Neural cell (in vitro differentiated cells): ENCODE data around the gene OR10J1. TPM values are rescaled to one million over a fixed set of nuclear protein-coding genes. Genes with fewer than 3 reads are reported as not detected.

Experiments
- H2AFZ ChIP-seq: fragments of 200-600, 300-800 bp; sonication (generic), shearing (Covaris generic); 2 replicates; pipeline ENCODE4 v1.6.0; 2014; ENCODE audit warnings: low read depth, mild to moderate bottlenecking, antibody characterized with exemption, low read length, moderate library complexity
- H3F3A ChIP-seq: fragments of 200-600 bp; shearing (Covaris generic); 2 replicates; pipeline ENCODE4 v1.6.1; 2016; ENCODE audit warnings: mild to moderate bottlenecking, moderate library complexity, mixed read lengths, antibody characterized with exemption, low read length; ENCODE audit not compliant: insufficient read depth, poor library complexity, severe bottlenecking
- H3K27ac ChIP-seq: fragments of 200-600, 300-800 bp; sonication (generic), shearing (Covaris generic); 2 replicates; pipeline ENCODE4 v1.5.1; 2014; ENCODE audit warnings: mild to moderate bottlenecking, low read length, moderate library complexity
- H3K27me3 ChIP-seq: fragments of 300-800, 200-600 bp; sonication (generic), shearing (Covaris generic); 2 replicates; pipeline ENCODE4 v1.6.0; 2014; ENCODE audit warnings: mild to moderate bottlenecking, low read depth, low read length, moderate library complexity; ENCODE audit not compliant: insufficient read depth
- H3K36me3 ChIP-seq: fragments of 300-800, 200-600 bp; sonication (generic), shearing (Covaris generic); 2 replicates; pipeline ENCODE4 v1.5.1; 2014; ENCODE audit warnings: mild to moderate bottlenecking, antibody characterized with exemption, low read length, moderate library complexity; ENCODE audit not compliant: insufficient read depth
- H3K4me2 ChIP-seq: fragments of 300-800, 200-600 bp; sonication (generic), shearing (Covaris generic); 2 replicates; pipeline ENCODE4 v1.6.0; 2014; ENCODE audit warnings: mild to moderate bottlenecking, low read length
- H3K4me3 ChIP-seq: fragments of 300-800, 200-600 bp; sonication (generic), shearing (Covaris generic); 2 replicates; pipeline ENCODE4 v1.5.1; 2014; ENCODE audit warnings: mild to moderate bottlenecking, low read length, moderate library complexity
- H3K79me2 ChIP-seq: fragments of 200-600 bp; shearing (Covaris generic); replicated peaks from 2 replicates; pipeline ENCODE4 v1.6.0; 2014; ENCODE audit warnings: mild to moderate bottlenecking, low read length, moderate library complexity; ENCODE audit not compliant: insufficient read depth
- H3K9ac ChIP-seq: fragments of 300-800, 200-600 bp; sonication (generic), shearing (Covaris generic); 2 replicates; pipeline ENCODE4 v1.6.1; 2016; ENCODE audit warnings: mild to moderate bottlenecking, low read length, mixed read lengths
- H3K9me2 ChIP-seq: fragments of 200-600 bp; shearing (Covaris generic); 2 replicates; pipeline ENCODE4 v1.6.1; 2016; ENCODE audit warnings: mild to moderate bottlenecking, low read length, mixed read lengths; ENCODE audit not compliant: insufficient read depth
- H3K9me3 ChIP-seq: fragments of 200-600, 300-800 bp; sonication (generic), shearing (Covaris generic); 2 replicates; pipeline ENCODE4 v1.6.1; 2016; ENCODE audit warnings: mild to moderate bottlenecking, mixed run types, low read length, moderate library complexity, mixed read lengths
- H4K20me1 ChIP-seq: fragments of 200-600 bp; shearing (Covaris generic); 2 replicates; pipeline ENCODE4 v1.6.1; 2016; ENCODE audit warnings: mild to moderate bottlenecking, mixed run types; ENCODE audit not compliant: insufficient read depth
- EP300 ChIP-seq: fragments of 450-650 bp; conservative IDR thresholded peaks from 2 replicates; pipeline ENCODE4 v1.6.1; 2014; ENCODE audit warnings: antibody characterized with exemption, mild to moderate bottlenecking, moderate library complexity; ENCODE audit not compliant: poor library complexity, severe bottlenecking
- EZH2 ChIP-seq: fragments of 200-600, 300-800 bp; shearing (Covaris generic), sonication (generic); IDR thresholded peaks from 2 replicates; pipeline ENCODE4 v1.6.1; 2014; ENCODE audit warnings: antibody characterized with exemption, low read length, borderline replicate concordance, mild to moderate bottlenecking; ENCODE audit not compliant: insufficient read depth, poor library complexity, severe bottlenecking
- MXI1 ChIP-seq: fragments of 450-650 bp; conservative IDR thresholded peaks from 2 replicates; pipeline ENCODE4 v1.6.1; 2014; ENCODE audit warnings: antibody characterized with exemption, mild to moderate bottlenecking; ENCODE audit not compliant: poor library complexity, severe bottlenecking
- POLR2AphosphoS5 ChIP-seq: IDR thresholded peaks from 2 replicates; pipeline ENCODE4 v1.6.1; 2012
- RAD21 ChIP-seq: fragments of 450-650 bp; conservative IDR thresholded peaks from 2 replicates; pipeline ENCODE4 v1.6.1; 2014; ENCODE audit warnings: antibody characterized with exemption, mild to moderate bottlenecking, moderate library complexity
- REST ChIP-seq: IDR thresholded peaks from 2 replicates; pipeline ENCODE4 v1.6.1; 2012; ENCODE audit warnings: borderline replicate concordance
- SMC3 ChIP-seq: fragments of 450-650 bp; conservative IDR thresholded peaks from 2 replicates; pipeline ENCODE4 v1.6.1; 2014; ENCODE audit warnings: antibody characterized with exemption, mild to moderate bottlenecking, moderate library complexity; ENCODE audit not compliant: poor library complexity
- TAF1 ChIP-seq: IDR thresholded peaks from 2 replicates; pipeline ENCODE4 v1.6.1; 2012; ENCODE audit warnings: low read depth
- polyA plus RNA-seq: library from polyadenylated mRNA; depleted of rRNA; stranded (reverse); fragments of >200 nt; gene quantifications from 2 replicates; pipeline ENCODE4 v1.2.3, GENCODE V29; 2014
- TF ChIP-seq, protein P1 (sequence below): fragments of 450-650 bp; IDR thresholded peaks from 2 replicates; pipeline ENCODE4 v1.5.1; 2014; ENCODE audit warnings: antibody characterized with exemption, mild to moderate bottlenecking, moderate library complexity; ENCODE audit not compliant: poor library complexity, severe bottlenecking

The OR10J1 gene
- polyA plus RNA-seq, 1 donor from 2014 or later, result not detected

DNA sequence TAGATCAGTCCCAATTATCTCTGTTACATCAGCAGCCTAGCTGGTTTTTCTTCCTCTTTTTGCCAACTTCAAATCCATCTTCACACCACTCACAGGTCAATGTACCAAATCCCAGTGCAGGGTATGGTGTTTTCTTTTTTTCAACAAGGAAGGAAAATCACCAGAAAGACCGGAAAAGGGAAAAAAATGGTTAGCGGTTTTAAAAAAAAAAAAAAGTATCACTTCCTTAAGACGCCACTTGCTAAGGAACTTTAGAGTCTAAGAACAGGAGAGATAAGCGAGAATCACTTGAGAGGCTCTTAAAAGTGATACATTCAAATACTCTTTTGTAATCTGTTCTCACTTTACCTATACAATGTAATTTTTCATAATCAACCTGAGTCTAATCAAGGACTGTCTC, 3.1 kb upstream of the OR10J1 start:
- Histone ChIP-seq H3K36me3 (no peaks in the 10 kb centered on the region), H2AFZ (no peak overlapping the region), H3K9me3 (no peaks in the 10 kb centered on the region), H3K4me2 (no peak overlapping the region), H3F3A (no peaks in the 10 kb centered on the region), H3K79me2 (no peaks in the 10 kb centered on the region), H3K27me3 (no peaks in the 10 kb centered on the region), H3K27ac (no peak overlapping the region), H3K9ac (no peak overlapping the region), H3K9me2 (no peaks in the 10 kb centered on the region), H3K4me3 (no peak overlapping the region), H4K20me1 (no peaks in the 10 kb centered on the region)
- TF ChIP-seq MXI1 (no peak), POLR2AphosphoS5 (no peak), RAD21 (no peak)

DNA sequence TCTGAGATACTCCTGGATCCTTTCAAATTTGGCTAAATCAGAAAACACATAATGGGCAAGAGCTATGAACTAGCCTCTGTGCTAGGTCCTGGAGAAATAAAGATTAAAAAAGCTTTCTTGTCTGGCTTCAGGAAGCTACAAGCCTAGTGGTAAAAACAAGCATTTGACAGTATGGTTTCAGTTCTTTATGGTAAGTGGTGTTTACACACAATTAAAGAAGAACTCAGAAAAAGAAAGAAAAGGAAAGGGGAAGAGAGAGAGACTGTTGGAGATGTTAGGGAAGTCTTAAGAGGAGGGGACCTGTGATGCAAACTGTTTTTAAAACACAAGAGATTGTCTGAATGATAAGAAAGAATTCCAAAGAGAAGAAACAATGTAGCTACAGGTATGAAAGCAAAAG, 1.8 kb downstream of the OR10J1 start:
- no peaks in the 10 kb centered on the region for H3K9me2 ChIP-seq
- H4K20me1 ChIP-seq, result no peaks in the 10 kb centered on the region
- no peak overlapping the region for H3K9ac ChIP-seq
- no peaks in the 10 kb centered on the region for H3F3A ChIP-seq
- no peaks in the 10 kb centered on the region for H3K9me3 ChIP-seq
- no peaks in the 10 kb centered on the region for H3K79me2 ChIP-seq
- no peak overlapping the region for H3K4me2 ChIP-seq
- TF ChIP-seq POLR2AphosphoS5 (no peak), TAF1 (no peak), MXI1 (no peak), RAD21 (no peak), REST (no peak), EZH2 (no peak), EP300 (no peak), SMC3 (no peak)
- TF ChIP-seq, protein P1, sequence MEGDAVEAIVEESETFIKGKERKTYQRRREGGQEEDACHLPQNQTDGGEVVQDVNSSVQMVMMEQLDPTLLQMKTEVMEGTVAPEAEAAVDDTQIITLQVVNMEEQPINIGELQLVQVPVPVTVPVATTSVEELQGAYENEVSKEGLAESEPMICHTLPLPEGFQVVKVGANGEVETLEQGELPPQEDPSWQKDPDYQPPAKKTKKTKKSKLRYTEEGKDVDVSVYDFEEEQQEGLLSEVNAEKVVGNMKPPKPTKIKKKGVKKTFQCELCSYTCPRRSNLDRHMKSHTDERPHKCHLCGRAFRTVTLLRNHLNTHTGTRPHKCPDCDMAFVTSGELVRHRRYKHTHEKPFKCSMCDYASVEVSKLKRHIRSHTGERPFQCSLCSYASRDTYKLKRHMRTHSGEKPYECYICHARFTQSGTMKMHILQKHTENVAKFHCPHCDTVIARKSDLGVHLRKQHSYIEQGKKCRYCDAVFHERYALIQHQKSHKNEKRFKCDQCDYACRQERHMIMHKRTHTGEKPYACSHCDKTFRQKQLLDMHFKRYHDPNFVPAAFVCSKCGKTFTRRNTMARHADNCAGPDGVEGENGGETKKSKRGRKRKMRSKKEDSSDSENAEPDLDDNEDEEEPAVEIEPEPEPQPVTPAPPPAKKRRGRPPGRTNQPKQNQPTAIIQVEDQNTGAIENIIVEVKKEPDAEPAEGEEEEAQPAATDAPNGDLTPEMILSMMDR, result no peak
- H3K4me3 ChIP-seq, result no peak overlapping the region
- H3K36me3 ChIP-seq, result no peaks in the 10 kb centered on the region
- H2AFZ ChIP-seq, result no peak overlapping the region
- no peaks in the 10 kb centered on the region for H3K27me3 ChIP-seq
- H3K27ac ChIP-seq, result no peak overlapping the region

DNA sequence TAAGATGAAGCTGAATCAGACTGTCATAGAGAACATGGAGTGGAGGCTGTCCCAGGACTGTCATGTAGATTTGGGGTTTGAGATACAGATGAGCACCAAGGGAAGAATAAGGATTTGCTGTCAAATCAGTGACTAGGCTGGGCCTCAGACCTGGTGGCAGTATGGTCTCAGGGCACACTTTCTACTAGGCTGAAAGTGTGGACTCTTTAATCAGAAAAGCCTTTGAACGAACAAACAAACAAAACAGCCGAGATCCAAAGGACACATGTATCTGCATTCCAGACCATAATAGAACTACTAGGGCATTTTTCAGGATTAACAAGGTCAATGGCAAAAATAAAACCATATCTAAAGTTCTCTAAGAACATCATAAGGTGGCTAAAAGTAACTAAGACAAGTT, 2.9 kb downstream of the OR10J1 start:
- Histone ChIP-seq H3K9ac (no peak overlapping the region), H3F3A (no peaks in the 10 kb centered on the region), H3K9me3 (no peaks in the 10 kb centered on the region), H4K20me1 (no peaks in the 10 kb centered on the region), H3K9me2 (no peaks in the 10 kb centered on the region), H3K79me2 (no peaks in the 10 kb centered on the region), H3K36me3 (no peaks in the 10 kb centered on the region), H3K27me3 (no peaks in the 10 kb centered on the region), H3K27ac (no peak overlapping the region), H2AFZ (no peak overlapping the region), H3K4me2 (no peak overlapping the region), H3K4me3 (no peak overlapping the region)
- TF ChIP-seq, protein P1, result no peak
- TF ChIP-seq TAF1 (no peak), MXI1 (no peak), RAD21 (no peak), REST (no peak), EZH2 (no peak)
